ENCODE results near the gene MT1H. TPM values are rescaled to one million over a fixed set of nuclear protein-coding genes. Genes with fewer than 3 reads are reported as not detected.

The MT1H gene
- total RNA-seq, result not detected

GRCh38 chr16:56669005-56669839, at the start of gene MT1H:
Gene MT1H (plus strand): TSS chr16:56669814. CDS start chr16:56669885, 71 bp downstream.

GRCh38 chr16:56625140-56625942, 44.3 kb upstream of the MT1H start, which contains the start of gene MT1E:
Gene MT1E (plus strand): TSS chr16:56625781. CDS start chr16:56625852, 71 bp downstream.

GRCh38 chr16:56632156-56632847, 37.3 kb upstream of the MT1H start, which contains the start of gene MT1M:
Gene MT1M (plus strand): TSS chr16:56632659. CDS start chr16:56632732, 73 bp downstream.

GRCh38 chr16:56637814-56638750, 31.5 kb upstream of the MT1H start, which contains the start of gene MT1A:
Gene MT1A (plus strand): TSS chr16:56638666. CDS start chr16:56638739, 73 bp downstream.

GRCh38 chr16:56651586-56651985, 18.0 kb upstream of the MT1H start, which contains the start of gene MT1B:
Gene MT1B (plus strand): TSS chr16:56651886. CDS start chr16:56651954, 68 bp downstream.

GRCh38 chr16:56657555-56658326, 11.9 kb upstream of the MT1H start, which contains the start of gene MT1F:
Gene MT1F (plus strand): TSS chr16:56657959. CDS start chr16:56658059, 100 bp downstream.

GRCh38 chr16:56667581-56668571, 1.7 kb upstream of the MT1H start, which contains the start of gene MT1G:
Gene MT1G (minus strand): TSS chr16:56668065. CDS start chr16:56667993, 72 bp downstream.

GRCh38 chr16:56681939-56682702, 12.5 kb downstream of the MT1H start, which contains the start of gene MT1X:
Gene MT1X (plus strand): TSS chr16:56682470. CDS start chr16:56682541, 71 bp downstream.

Other genes with a start within 250 kb of the MT1H start
- 210 TPM for gene AMFR, start 244.3 kb upstream of the MT1H start, total RNA-seq
- gene NUDT21, start 218.5 kb upstream of the MT1H start, total RNA-seq, result 185 TPM
- gene OGFOD1, start 218.3 kb upstream of the MT1H start, total RNA-seq, result 40.7 TPM
- 137 TPM for gene BBS2, start 149.8 kb upstream of the MT1H start, total RNA-seq
- gene MT4, start 104.7 kb upstream of the MT1H start, total RNA-seq, result not detected
- 5.6 TPM for gene MT3, start 80.3 kb upstream of the MT1H start, total RNA-seq
- 3.8 TPM for gene MT2A, start 61.2 kb upstream of the MT1H start, total RNA-seq
- gene MT1E, start 44.0 kb upstream of the MT1H start, total RNA-seq, result 6.6 TPM
- gene MT1M, start 37.2 kb upstream of the MT1H start, total RNA-seq, result 1.3 TPM
- gene MT1A, start 31.1 kb upstream of the MT1H start, total RNA-seq, result not detected
- not detected for gene MT1B, start 17.9 kb upstream of the MT1H start, total RNA-seq
- 3.8 TPM for gene MT1F, start 11.9 kb upstream of the MT1H start, total RNA-seq
- gene MT1G, start 1.7 kb upstream of the MT1H start, total RNA-seq, result not detected
- 8.1 TPM for gene MT1X, start 12.7 kb downstream of the MT1H start, total RNA-seq
- gene NUP93, start 60.3 kb downstream of the MT1H start, total RNA-seq, result 216 TPM
- not detected for gene SLC12A3, start 195.4 kb downstream of the MT1H start, total RNA-seq

All from parietal lobe (tissue), 1 donor.